GM12872 (cell line): Measurements from ENCODE around the gene GPR137.
A peak's percentile ranks its signal among the peaks of the same experiment; 100 is the strongest.

ENCODE experiments used
- TF ChIP-seq, protein P1 (sequence below): IDR thresholded peaks from 3 replicates; pipeline ENCODE4 v1.5.1; 2011; ENCODE audit warnings: low read depth, mild to moderate bottlenecking, low read length, moderate library complexity; ENCODE audit not compliant: insufficient read depth

GPR137 gene

DNA sequence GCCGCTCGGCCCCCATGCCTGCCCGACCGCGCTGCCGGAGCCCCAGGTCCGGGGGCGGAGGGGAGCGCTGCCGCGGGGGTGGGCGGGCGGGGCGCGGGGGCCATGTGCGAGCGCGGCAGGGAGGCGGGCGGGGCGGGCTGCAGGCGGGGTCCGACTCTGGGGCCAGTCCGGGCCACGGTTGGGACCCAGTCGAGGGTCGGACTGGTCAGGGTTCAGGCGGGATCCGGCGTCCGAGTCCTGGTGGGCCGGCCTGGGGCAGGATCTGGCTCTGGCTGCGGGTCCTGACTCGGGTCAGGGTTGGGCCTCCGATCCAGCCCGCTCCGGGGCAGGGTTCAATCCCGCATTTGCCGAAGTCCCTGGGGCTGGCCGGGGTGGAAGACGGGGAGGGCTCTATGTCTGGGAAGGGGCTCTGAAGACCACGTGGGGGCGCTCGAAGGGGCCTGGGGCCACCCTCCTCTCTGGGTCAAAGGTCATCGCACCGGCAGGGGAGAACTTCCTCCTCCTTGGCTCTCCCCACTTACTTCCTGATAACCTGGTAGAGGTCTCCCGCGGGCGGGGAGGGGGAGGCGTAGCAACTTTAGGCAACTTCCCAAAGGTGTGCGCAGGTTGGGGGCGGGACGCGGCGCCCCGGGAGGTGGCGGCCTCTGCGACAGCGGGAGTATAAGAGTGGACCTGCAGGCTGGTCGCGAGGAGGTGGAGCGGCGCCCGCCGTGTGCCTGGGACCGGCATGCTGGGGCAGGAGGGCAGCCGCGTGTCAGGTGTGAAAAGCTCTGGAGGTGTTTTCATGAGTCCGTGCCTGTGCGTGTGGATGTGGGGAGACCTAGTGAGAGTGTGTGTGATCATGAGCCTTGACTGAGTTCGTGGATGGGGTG lies 20.3 kb downstream of the GPR137 start:
- TF ChIP-seq, protein P1, sequence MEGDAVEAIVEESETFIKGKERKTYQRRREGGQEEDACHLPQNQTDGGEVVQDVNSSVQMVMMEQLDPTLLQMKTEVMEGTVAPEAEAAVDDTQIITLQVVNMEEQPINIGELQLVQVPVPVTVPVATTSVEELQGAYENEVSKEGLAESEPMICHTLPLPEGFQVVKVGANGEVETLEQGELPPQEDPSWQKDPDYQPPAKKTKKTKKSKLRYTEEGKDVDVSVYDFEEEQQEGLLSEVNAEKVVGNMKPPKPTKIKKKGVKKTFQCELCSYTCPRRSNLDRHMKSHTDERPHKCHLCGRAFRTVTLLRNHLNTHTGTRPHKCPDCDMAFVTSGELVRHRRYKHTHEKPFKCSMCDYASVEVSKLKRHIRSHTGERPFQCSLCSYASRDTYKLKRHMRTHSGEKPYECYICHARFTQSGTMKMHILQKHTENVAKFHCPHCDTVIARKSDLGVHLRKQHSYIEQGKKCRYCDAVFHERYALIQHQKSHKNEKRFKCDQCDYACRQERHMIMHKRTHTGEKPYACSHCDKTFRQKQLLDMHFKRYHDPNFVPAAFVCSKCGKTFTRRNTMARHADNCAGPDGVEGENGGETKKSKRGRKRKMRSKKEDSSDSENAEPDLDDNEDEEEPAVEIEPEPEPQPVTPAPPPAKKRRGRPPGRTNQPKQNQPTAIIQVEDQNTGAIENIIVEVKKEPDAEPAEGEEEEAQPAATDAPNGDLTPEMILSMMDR: peak; percentile 59

DNA sequence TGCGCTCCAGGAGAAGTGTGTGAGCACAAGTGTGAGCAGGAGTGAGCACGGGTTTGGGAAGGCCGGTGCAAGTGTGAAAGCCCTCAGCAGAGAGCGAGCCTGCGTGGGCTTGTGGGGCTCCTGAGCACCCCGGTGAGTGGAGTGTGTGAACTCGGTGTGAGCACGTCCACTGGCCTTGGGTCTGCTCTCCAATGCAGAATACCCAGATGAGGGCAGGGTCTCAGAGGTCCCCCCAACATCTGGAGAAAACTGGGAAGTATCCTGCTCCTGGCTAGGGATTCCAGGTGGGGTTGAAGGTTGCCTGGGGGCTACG lies 20.9 kb downstream of the GPR137 start:
- TF ChIP-seq, protein P1: no peak

DNA sequence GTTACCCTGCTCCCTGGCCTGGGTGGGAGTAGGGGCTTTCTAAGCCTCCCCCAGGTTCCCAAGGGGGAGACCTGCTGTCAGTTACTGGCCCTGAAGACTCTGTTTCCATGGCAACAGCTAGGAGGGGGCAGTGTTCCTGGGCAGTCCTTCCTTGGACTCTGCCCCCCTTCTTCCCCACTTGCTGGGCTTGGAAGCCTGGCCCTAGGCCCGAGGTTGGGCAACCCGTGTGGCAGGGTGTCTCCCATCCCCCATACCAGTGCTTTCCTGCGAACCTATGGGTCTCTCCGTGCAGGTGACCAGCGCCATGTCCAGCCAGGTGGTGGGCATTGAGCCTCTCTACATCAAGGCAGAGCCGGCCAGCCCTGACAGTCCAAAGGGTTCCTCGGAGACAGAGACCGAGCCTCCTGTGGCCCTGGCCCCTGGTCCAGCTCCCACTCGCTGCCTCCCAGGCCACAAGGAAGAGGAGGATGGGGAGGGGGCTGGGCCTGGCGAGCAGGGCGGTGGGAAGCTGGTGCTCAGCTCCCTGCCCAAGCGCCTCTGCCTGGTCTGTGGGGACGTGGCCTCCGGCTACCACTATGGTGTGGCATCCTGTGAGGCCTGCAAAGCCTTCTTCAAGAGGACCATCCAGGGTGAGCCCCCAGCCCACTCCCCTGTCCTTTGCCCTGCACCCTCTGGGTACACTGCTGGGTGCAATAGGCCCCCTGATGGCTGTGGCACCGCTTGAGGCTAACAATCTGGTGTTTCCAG lies 21.4 kb downstream of the GPR137 start:
- TF ChIP-seq, protein P1: no peak

DNA sequence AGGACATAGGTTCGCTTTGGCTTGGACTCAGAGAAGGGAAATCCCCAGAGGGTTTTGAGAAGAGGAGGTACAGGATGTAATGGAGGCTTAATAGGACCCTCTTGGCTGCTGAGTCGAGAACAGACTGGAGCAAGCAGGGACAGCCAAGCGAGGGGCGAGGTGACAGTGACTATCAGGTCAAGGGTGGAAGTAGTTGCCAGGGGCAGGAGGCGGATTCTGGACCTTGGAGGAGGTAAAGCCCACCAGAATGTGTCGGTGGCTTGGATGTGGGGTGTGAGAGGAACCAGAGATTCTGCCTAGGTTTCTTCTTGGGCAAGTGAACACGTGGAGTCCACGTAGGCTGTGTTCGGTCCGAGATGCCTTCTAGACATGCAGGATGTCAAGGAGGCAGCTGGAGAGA lies 27.3 kb downstream of the GPR137 start:
- TF ChIP-seq, protein P1: no peak

DNA sequence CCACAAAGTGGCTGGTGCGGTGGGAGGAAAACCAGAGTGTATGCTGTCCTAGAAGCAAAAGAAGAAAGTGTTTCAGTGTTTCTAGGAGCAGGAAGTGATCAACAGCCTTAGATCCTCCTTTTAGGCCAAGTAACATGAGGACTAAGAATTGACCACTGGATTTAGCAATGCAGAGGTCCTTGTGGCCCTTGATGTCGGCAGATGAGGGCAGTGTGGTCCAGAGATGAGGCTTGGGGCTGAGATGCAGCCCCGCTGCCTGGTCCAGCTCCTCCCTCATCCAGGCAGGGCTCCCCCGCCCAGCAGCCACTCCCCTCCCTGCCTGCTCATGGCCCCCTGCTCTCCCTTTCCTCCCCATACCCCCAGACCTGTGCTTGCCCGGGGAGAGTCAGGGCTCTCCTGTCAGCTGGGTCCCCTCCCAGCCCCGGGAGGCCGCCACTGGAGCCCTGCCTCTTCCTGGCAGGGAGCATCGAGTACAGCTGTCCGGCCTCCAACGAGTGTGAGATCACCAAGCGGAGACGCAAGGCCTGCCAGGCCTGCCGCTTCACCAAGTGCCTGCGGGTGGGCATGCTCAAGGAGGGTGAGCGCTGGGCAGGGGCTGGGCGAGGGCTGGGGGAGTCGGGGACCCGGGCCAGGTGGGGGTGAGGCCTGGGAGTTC lies 28.0 kb downstream of the GPR137 start:
- TF ChIP-seq, protein P1: no peak

DNA sequence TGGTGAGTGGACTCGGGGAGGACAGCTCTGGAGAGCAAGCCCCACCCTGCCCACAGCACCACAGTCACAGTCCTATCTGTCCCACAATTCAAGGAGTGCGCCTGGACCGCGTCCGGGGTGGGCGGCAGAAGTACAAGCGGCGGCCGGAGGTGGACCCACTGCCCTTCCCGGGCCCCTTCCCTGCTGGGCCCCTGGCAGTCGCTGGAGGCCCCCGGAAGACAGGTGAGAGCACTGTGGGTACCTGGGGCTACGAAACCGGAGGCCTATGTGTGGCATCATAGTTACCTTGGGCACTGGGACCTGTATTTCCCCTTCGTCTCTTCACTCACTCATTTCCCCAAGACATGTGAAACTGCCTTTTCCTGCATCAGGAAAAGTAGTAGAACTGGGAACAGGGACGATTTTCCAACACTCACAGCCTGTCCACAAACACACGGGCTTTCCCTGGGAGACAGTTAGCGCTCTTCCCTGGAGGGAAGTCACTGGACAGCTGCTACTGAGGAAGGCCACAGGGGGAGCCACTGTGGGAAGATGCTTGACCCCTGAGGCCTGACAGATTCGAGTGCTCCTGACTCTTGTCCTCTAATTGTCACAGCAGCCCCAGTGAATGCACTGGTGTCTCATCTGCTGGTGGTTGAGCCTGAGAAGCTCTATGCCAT lies 28.6 kb downstream of the GPR137 start:
- TF ChIP-seq, protein P1: peak; percentile 30; the same call in 1 of the 3 replicates
